ENCODE data around the gene SAMD5. TPM values are rescaled to one million over a fixed set of nuclear protein-coding genes. Genes with fewer than 3 reads are reported as not detected.

SAMD5 gene
- total and polyA plus RNA-seq, 3 experiments from 2014 or later: 0.02 to 0.04 TPM; not detected in 1

GRCh38 chr6:147560670-147561069 lies 52.2 kb downstream of the SAMD5 start:
- H3K9me3 ChIP-seq (ENCODE audit: low read length): no peaks in the 10 kb centered on the region
- Mint-ChIP-seq H3K4me1 (no peaks in the 10 kb centered on the region), H3K27ac (no peak overlapping the region), H3K27me3 (peaks cover 0 to 4% of the 10 kb centered on the region in 2 donors), H3K4me3 (no peak overlapping the region), H3K36me3 (no peaks in the 10 kb centered on the region), H3K9me3 (peaks cover 0 to 4% (median 0%) of the 10 kb centered on the region in 5 donors)
- no peak for DNase-seq
- no peaks in the 10 kb centered on the region for H3K36me3 ChIP-seq (ENCODE audit: insufficient read depth, low read length)
- no peaks in the 10 kb centered on the region for H3K4me1 ChIP-seq (ENCODE audit: insufficient read depth, low read length)
- H3K27ac ChIP-seq (ENCODE audit: low read depth, low read length): no peak overlapping the region
- POLR2A ChIA-PET: no interaction called here
- H3K4me3 ChIP-seq (ENCODE audit: low read length): no peak overlapping the region
- no peaks in the 10 kb centered on the region for H3K27me3 ChIP-seq (ENCODE audit: insufficient read depth, low read length, poor library complexity, severe bottlenecking)
- CTCF ChIA-PET: no interaction called here

DNA sequence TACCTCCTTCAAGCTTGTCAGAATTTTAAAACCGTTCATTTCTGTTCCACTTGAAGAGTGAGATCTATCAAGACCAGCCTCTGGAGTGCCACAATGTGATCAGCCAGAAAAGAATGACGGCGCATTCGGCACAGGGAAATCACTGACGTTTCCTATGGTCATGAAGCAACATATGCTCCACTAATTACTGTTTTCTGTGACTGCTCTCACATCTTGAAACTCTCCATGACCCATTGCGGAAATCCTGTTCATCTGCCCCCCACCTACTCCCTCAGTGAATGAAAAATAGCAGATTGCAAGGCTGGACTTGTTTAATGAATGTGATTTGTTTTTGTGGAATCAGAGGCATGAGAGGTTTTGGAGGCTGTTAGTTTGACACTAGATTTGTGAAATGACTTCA lies 53.2 kb downstream of the SAMD5 start:
- no peak overlapping the region for H3K27ac Mint-ChIP-seq
- no peak for DNase-seq
- peaks cover 0 to 4% of the 10 kb centered on the region in 2 donors for H3K27me3 Mint-ChIP-seq
- H3K9me3 Mint-ChIP-seq: peaks cover 0 to 4% (median 0%) of the 10 kb centered on the region in 5 donors
- no peaks in the 10 kb centered on the region for H3K4me1 ChIP-seq (ENCODE audit: insufficient read depth, low read length)
- H3K36me3 ChIP-seq (ENCODE audit: insufficient read depth, low read length): no peaks in the 10 kb centered on the region
- no peak overlapping the region for H3K27ac ChIP-seq (ENCODE audit: low read depth, low read length)
- ChIA-PET POLR2A (no interaction called here), CTCF (no interaction called here)
- no peaks in the 10 kb centered on the region for H3K36me3 Mint-ChIP-seq
- H3K4me3 ChIP-seq (ENCODE audit: low read length): no peak overlapping the region
- no peaks in the 10 kb centered on the region for H3K4me1 Mint-ChIP-seq
- H3K27me3 ChIP-seq (ENCODE audit: insufficient read depth, low read length, poor library complexity, severe bottlenecking): no peaks in the 10 kb centered on the region
- no peak overlapping the region for H3K4me3 Mint-ChIP-seq
- H3K9me3 ChIP-seq (ENCODE audit: low read length): no peaks in the 10 kb centered on the region

DNA sequence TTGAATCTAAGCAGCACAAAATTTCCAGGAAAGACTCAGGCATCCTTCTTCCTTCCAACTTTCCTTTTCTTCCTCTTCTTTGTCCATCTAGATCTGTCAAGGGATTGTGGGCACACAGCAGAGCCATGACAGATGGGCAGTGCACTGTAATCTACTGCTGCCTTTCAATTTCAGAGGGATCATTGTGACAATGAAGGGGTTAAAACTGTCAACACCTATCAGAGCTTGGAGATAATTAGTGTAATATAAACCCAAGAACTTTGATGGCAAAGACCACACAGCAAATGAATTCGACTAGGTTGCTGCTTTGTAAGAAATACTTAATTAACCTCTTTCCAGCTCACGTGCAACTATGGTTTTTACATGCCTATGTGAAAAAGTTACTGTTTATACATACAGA lies 55.0 kb downstream of the SAMD5 start:
- no peaks in the 10 kb centered on the region for H3K36me3 Mint-ChIP-seq
- Histone ChIP-seq H3K9me3 (ENCODE audit: low read length) (no peaks in the 10 kb centered on the region), H3K27ac (ENCODE audit: low read depth, low read length) (no peak overlapping the region), H3K4me1 (ENCODE audit: insufficient read depth, low read length) (no peaks in the 10 kb centered on the region), H3K27me3 (ENCODE audit: insufficient read depth, low read length, poor library complexity, severe bottlenecking) (no peaks in the 10 kb centered on the region), H3K4me3 (ENCODE audit: low read length) (no peak overlapping the region), H3K36me3 (ENCODE audit: insufficient read depth, low read length) (no peaks in the 10 kb centered on the region)
- H3K27me3 Mint-ChIP-seq: peaks cover 0 to 2% of the 10 kb centered on the region in 2 donors
- peaks cover 0 to 4% (median 0%) of the 10 kb centered on the region in 5 donors for H3K9me3 Mint-ChIP-seq
- no peak for DNase-seq
- POLR2A ChIA-PET: no interaction called here
- CTCF ChIA-PET: no interaction called here
- H3K27ac Mint-ChIP-seq: no peak overlapping the region
- no peak overlapping the region for H3K4me3 Mint-ChIP-seq
- H3K4me1 Mint-ChIP-seq: no peaks in the 10 kb centered on the region

DNA sequence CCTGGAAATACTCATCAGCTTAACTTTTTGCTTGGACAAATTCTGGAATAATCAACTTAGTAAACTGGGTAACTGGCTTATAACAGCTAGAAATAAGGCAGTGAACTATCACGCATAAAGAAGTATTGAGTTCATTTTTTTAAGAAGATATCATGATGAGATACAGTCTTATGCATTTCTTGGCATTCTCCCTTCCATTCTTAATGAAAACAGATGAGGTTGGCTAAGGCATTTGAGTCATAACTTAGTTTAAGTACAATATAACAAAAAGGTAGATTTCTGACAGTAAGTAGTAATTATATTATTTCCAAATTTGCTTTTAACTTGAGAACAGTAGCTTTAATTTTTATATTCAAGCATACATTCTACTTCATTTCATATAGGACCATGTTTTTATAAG lies 56.1 kb downstream of the SAMD5 start:
- CTCF ChIA-PET: no interaction called here

DNA sequence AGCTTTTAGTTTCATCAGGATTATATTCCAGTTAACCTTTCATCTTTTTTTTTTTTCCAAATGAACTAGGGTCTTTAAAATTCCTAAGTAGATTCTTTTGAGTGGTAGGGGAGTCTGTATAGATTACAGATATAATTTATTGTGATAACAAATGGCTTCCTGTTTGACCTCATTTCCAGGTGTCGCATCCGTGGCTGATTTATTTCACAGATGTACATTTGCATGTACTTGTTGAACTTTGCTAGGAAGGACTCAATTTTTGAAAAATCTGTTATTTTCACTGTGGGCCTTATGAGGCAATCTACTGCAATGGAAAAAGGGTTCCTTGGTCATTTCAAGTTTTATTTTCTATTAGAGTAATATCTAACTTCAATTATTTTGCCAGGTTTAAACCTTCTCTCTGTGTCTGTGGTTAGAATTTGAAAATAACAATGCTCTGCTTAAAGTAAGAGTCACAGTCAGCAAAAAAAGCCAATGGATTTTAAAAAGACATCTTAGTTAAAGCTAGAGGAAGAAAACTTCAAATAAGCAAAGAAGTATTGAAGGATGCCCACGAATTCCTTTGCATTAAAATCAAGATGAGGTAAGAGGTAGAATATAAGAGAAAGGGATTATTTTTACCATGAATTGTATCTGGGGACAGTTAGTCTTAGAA lies 57.9 kb downstream of the SAMD5 start:
- Histone ChIP-seq H3K27ac (ENCODE audit: low read depth, low read length) (no peak overlapping the region), H3K36me3 (ENCODE audit: insufficient read depth, low read length) (no peaks in the 10 kb centered on the region), H3K4me1 (ENCODE audit: insufficient read depth, low read length) (no peaks in the 10 kb centered on the region), H3K4me3 (ENCODE audit: low read length) (no peak overlapping the region), H3K9me3 (ENCODE audit: low read length) (no peaks in the 10 kb centered on the region), H3K27me3 (ENCODE audit: insufficient read depth, low read length, poor library complexity, severe bottlenecking) (no peaks in the 10 kb centered on the region)
- H3K27ac Mint-ChIP-seq: no peak overlapping the region
- H3K27me3 Mint-ChIP-seq: peaks cover 0 to 2% of the 10 kb centered on the region in 2 donors
- ChIA-PET CTCF (no interaction called here), POLR2A (no interaction called here)
- H3K4me1 Mint-ChIP-seq: no peaks in the 10 kb centered on the region
- no peak overlapping the region for H3K4me3 Mint-ChIP-seq
- no peaks in the 10 kb centered on the region for H3K9me3 Mint-ChIP-seq
- DNase-seq: no peak
- H3K36me3 Mint-ChIP-seq: no peaks in the 10 kb centered on the region

More for the DNA sequence above, 56.1 kb downstream of the SAMD5 start:
- Histone ChIP-seq H3K9me3 (ENCODE audit: low read length) (no peaks in the 10 kb centered on the region), H3K27me3 (ENCODE audit: insufficient read depth, low read length, poor library complexity, severe bottlenecking) (no peaks in the 10 kb centered on the region), H3K4me3 (ENCODE audit: low read length) (no peak overlapping the region), H3K36me3 (ENCODE audit: insufficient read depth, low read length) (no peaks in the 10 kb centered on the region), H3K4me1 (ENCODE audit: insufficient read depth, low read length) (no peaks in the 10 kb centered on the region), H3K27ac (ENCODE audit: low read depth, low read length) (no peak overlapping the region)
- Mint-ChIP-seq H3K4me1 (no peaks in the 10 kb centered on the region), H3K27me3 (peaks cover 0 to 2% of the 10 kb centered on the region in 2 donors), H3K9me3 (no peaks in the 10 kb centered on the region), H3K4me3 (no peak overlapping the region), H3K27ac (no peak overlapping the region), H3K36me3 (no peaks in the 10 kb centered on the region)
- POLR2A ChIA-PET: no interaction called here
- no peak for DNase-seq

GRCh38 chr6:147567141-147567805 lies 58.8 kb downstream of the SAMD5 start:
- H3K4me1 Mint-ChIP-seq: no peaks in the 10 kb centered on the region
- H3K27me3 ChIP-seq (ENCODE audit: insufficient read depth, low read length, poor library complexity, severe bottlenecking): no peaks in the 10 kb centered on the region
- no peak overlapping the region for H3K4me3 ChIP-seq (ENCODE audit: low read length)
- POLR2A ChIA-PET: no interaction called here
- no peak overlapping the region for H3K27ac ChIP-seq (ENCODE audit: low read depth, low read length)
- DNase-seq: no peak
- no peaks in the 10 kb centered on the region for H3K4me1 ChIP-seq (ENCODE audit: insufficient read depth, low read length)
- H3K27ac Mint-ChIP-seq: no peak overlapping the region
- CTCF ChIA-PET: no interaction called here
- H3K36me3 ChIP-seq (ENCODE audit: insufficient read depth, low read length): no peaks in the 10 kb centered on the region
- H3K4me3 Mint-ChIP-seq: no peak overlapping the region
- no peaks in the 10 kb centered on the region for H3K9me3 Mint-ChIP-seq
- H3K27me3 Mint-ChIP-seq: no peaks in the 10 kb centered on the region
- H3K9me3 ChIP-seq (ENCODE audit: low read length): no peaks in the 10 kb centered on the region
- no peaks in the 10 kb centered on the region for H3K36me3 Mint-ChIP-seq

DNA sequence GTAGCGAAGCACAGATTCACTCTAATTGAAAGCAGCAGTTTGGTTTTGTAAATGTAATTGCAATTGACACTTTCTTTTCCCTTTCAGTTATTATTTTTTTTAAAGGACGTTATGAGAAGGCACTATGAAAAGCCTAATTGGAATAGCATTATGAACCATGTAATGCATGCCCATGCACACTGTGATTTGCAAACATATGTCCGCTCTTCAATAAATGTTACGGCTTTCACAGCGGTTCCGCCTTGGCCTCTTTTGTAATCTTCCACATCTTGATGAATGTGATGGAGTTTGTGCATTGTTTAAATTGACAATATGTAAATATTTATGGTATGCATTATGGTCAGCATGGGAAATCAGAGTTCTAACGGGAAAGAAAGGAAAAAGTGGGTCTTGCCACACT lies 61.3 kb downstream of the SAMD5 start:
- no peaks in the 10 kb centered on the region for H3K4me1 ChIP-seq (ENCODE audit: insufficient read depth, low read length)
- POLR2A ChIA-PET: no interaction called here
- no peak overlapping the region for H3K4me3 ChIP-seq (ENCODE audit: low read length)
- Mint-ChIP-seq H3K27me3 (no peaks in the 10 kb centered on the region), H3K36me3 (no peaks in the 10 kb centered on the region), H3K4me3 (no peak overlapping the region), H3K9me3 (no peaks in the 10 kb centered on the region), H3K4me1 (no peaks in the 10 kb centered on the region), H3K27ac (no peak overlapping the region)
- DNase-seq: no peak
- CTCF ChIA-PET: no interaction called here
- H3K27me3 ChIP-seq (ENCODE audit: insufficient read depth, low read length, poor library complexity, severe bottlenecking): no peaks in the 10 kb centered on the region
- no peaks in the 10 kb centered on the region for H3K36me3 ChIP-seq (ENCODE audit: insufficient read depth, low read length)
- no peak overlapping the region for H3K27ac ChIP-seq (ENCODE audit: low read depth, low read length)
- no peaks in the 10 kb centered on the region for H3K9me3 ChIP-seq (ENCODE audit: low read length)

DNA sequence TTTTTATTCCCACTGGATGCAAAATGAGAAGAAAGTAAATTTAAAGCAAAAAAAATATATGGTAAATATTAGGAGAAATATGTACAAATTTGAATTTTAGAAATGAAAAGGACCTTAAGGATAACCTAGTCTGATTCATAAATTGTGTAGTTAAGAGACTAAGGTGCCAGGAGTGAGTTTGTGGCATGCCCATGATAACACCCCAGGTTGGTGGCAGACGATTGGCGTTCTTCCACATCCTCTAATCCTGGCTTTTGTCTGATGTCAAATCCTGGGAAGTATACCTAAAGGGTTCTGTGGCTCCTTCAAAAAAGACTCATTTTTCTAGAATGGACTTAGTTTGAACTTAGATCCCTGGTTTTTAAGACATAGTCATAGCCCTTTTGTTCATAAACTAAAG lies 62.2 kb downstream of the SAMD5 start:
- H3K27me3 Mint-ChIP-seq: no peaks in the 10 kb centered on the region
- H3K4me3 ChIP-seq (ENCODE audit: low read length): no peak overlapping the region
- no peaks in the 10 kb centered on the region for H3K9me3 Mint-ChIP-seq
- ChIA-PET POLR2A (no interaction called here), CTCF (no interaction called here)
- DNase-seq: no peak
- H3K9me3 ChIP-seq (ENCODE audit: low read length): no peaks in the 10 kb centered on the region
- no peaks in the 10 kb centered on the region for H3K4me1 ChIP-seq (ENCODE audit: insufficient read depth, low read length)
- H3K4me3 Mint-ChIP-seq: no peak overlapping the region
- H3K36me3 Mint-ChIP-seq: no peaks in the 10 kb centered on the region
- no peak overlapping the region for H3K27ac ChIP-seq (ENCODE audit: low read depth, low read length)
- H3K27me3 ChIP-seq (ENCODE audit: insufficient read depth, low read length, poor library complexity, severe bottlenecking): no peaks in the 10 kb centered on the region
- no peaks in the 10 kb centered on the region for H3K4me1 Mint-ChIP-seq
- no peaks in the 10 kb centered on the region for H3K36me3 ChIP-seq (ENCODE audit: insufficient read depth, low read length)
- no peak overlapping the region for H3K27ac Mint-ChIP-seq

Data from CD8-positive, alpha-beta memory T cell (primary cell).